IMR-90 (cell line): ENCODE measurements around the gene GSG1L. TPM values are rescaled to one million over a fixed set of nuclear protein-coding genes. Genes with fewer than 3 reads are reported as not detected.

Source experiments
- ATAC-seq: fragments of 200-7000 bp; cut with Tn5 transposase; 2 replicates; pipeline ENCODE4 v1.9.1; 2020; ENCODE audit warnings: low read depth, mild to moderate bottlenecking, moderate library complexity
- BruUV-seq: library from RNA; stranded (reverse); fragments of 400-500 nt; replicated peaks from 2 replicates; lab custom pipeline; 2021; lab: Mats Ljungman, UMichigan
- CTCF ChIA-PET: fragments of 300-600 bp; formaldehyde crosslinking; extraction: SDS; loops from one replicate; lab custom pipeline; 2021; ENCODE audit warnings: antibody characterized with exemption; lab: Yijun Ruan, JAX
- POLR2A ChIA-PET: fragments of 300-600 bp; sonication (Branson Sonifier 250); formaldehyde crosslinking; loops from one replicate; lab custom pipeline; 2022; ENCODE audit warnings: antibody characterized with exemption; ENCODE audit not compliant: unreplicated experiment; lab: Charles Lee
- DNase-seq: peaks from one replicate; pipeline ENCODE4 v3.0.0; 2013
- H2AFZ ChIP-seq: replicated peaks from 2 replicates; pipeline ENCODE3; 2013; ENCODE audit warnings: low read length, mild to moderate bottlenecking; ENCODE audit not compliant: poor library complexity
- H2AK5ac ChIP-seq: 2 replicates; pipeline ENCODE4 v1.6.1; 2013; ENCODE audit warnings: low read depth, low read length, inconsistent platforms
- H2AK9ac ChIP-seq: replicated peaks from 2 replicates; pipeline ENCODE3; 2013; ENCODE audit warnings: mild to moderate bottlenecking, low read depth, low read length, moderate library complexity; ENCODE audit not compliant: poor library complexity
- H2BK120ac ChIP-seq: 2 replicates; pipeline ENCODE4 v1.6.1; 2013; ENCODE audit warnings: low read depth, low read length, inconsistent platforms
- H2BK15ac ChIP-seq: 3 replicates; pipeline ENCODE4 v1.6.1; 2013; ENCODE audit warnings: low read depth, low read length, inconsistent platforms
- H2BK20ac ChIP-seq: 2 replicates; pipeline ENCODE4 v1.6.1; 2013; ENCODE audit warnings: low read depth, mild to moderate bottlenecking, inconsistent platforms, low read length, moderate library complexity
- H2BK5ac ChIP-seq: 2 replicates; pipeline ENCODE4 v1.6.1; 2013; ENCODE audit warnings: mild to moderate bottlenecking, low read depth, low read length, inconsistent platforms; ENCODE audit not compliant: poor library complexity, severe bottlenecking
- H3K14ac ChIP-seq: replicated peaks from 2 replicates; pipeline ENCODE4 v1.6.1; 2013; ENCODE audit warnings: low read depth, low read length, inconsistent platforms
- H3K18ac ChIP-seq: 2 replicates; pipeline ENCODE4 v1.6.1; 2013; ENCODE audit warnings: low read depth, low read length, control low read depth
- H3K23ac ChIP-seq: 2 replicates; pipeline ENCODE4 v1.6.1; 2013; ENCODE audit warnings: low read depth, low read length, inconsistent platforms
- H3K27ac ChIP-seq: 2 replicates; pipeline ENCODE4 v1.5.1; 2013; ENCODE audit warnings: mild to moderate bottlenecking, control low read depth, low read length; ENCODE audit not compliant: insufficient read depth
- H3K27me3 ChIP-seq: 2 replicates; pipeline ENCODE4 v1.6.1; 2013; ENCODE audit warnings: low read length; ENCODE audit not compliant: control insufficient read depth, insufficient read depth
- H3K36me3 ChIP-seq: 2 replicates; pipeline ENCODE4 v1.6.1; 2013; ENCODE audit warnings: low read length, mixed read lengths; ENCODE audit not compliant: control insufficient read depth, insufficient read depth
- H3K4ac ChIP-seq: 2 replicates; pipeline ENCODE4 v1.6.1; 2013; ENCODE audit warnings: low read depth, low read length, inconsistent platforms
- H3K4me1 ChIP-seq: 2 replicates; pipeline ENCODE4 v1.6.1; 2013; ENCODE audit warnings: low read length, mixed read lengths; ENCODE audit not compliant: control insufficient read depth, insufficient read depth
- H3K4me2 ChIP-seq: 2 replicates; pipeline ENCODE4 v1.6.1; 2013; ENCODE audit warnings: low read depth, mild to moderate bottlenecking, control low read depth, low read length, moderate library complexity
- H3K4me3 ChIP-seq: 2 replicates; pipeline ENCODE4 v1.5.1; 2013; ENCODE audit warnings: low read depth, mild to moderate bottlenecking, control low read depth, low read length, moderate library complexity; ENCODE audit not compliant: insufficient read depth
- H3K56ac ChIP-seq: 2 replicates; pipeline ENCODE4 v1.6.1; 2013; ENCODE audit warnings: low read length, inconsistent platforms; ENCODE audit not compliant: insufficient read depth; ENCODE audit errors: extremely low read depth
- H3K79me1 ChIP-seq, 2 experiments: 2 replicates each; pipeline ENCODE4 v1.6.1; 2013; ENCODE audit warnings: low read length in 2 of 2, inconsistent platforms in 1 of 2, low read depth in 1 of 2
- H3K9ac ChIP-seq: 2 replicates; pipeline ENCODE4 v1.6.1; 2013; ENCODE audit warnings: low read depth, low read length, control low read depth
- H3K9me1 ChIP-seq: 2 replicates; pipeline ENCODE4 v1.6.1; 2013; ENCODE audit warnings: low read length, inconsistent platforms; ENCODE audit not compliant: insufficient read depth
- H3K9me3 ChIP-seq: 2 replicates; pipeline ENCODE4 v1.6.1; 2013; ENCODE audit warnings: low read length; ENCODE audit not compliant: control insufficient read depth, insufficient read depth
- H4K20me1 ChIP-seq: 2 replicates; pipeline ENCODE4 v1.6.1; 2013; ENCODE audit warnings: low read length, inconsistent platforms; ENCODE audit not compliant: insufficient read depth
- H4K5ac ChIP-seq: 2 replicates; pipeline ENCODE4 v1.6.1; 2013; ENCODE audit warnings: mild to moderate bottlenecking, low read depth, low read length, control low read depth
- H4K8ac ChIP-seq, 2 experiments: 2 replicates each; pipeline ENCODE4 v1.6.1; 2013; ENCODE audit warnings: low read depth in 2 of 2, low read length in 2 of 2, control low read depth in 1 of 2, inconsistent platforms in 1 of 2
- H4K91ac ChIP-seq: 2 replicates; pipeline ENCODE4 v1.6.1; 2013; ENCODE audit warnings: low read depth, low read length, inconsistent platforms; ENCODE audit not compliant: insufficient read depth
- BHLHE40 ChIP-seq: fragments of 150-350 bp; IDR thresholded peaks from 2 replicates; pipeline ENCODE4 v1.6.1; 2016; ENCODE audit warnings: mild to moderate bottlenecking, low read depth, low read length
- CEBPB ChIP-seq: IDR thresholded peaks from 2 replicates; pipeline ENCODE4 v1.6.1; 2012; ENCODE audit warnings: low read depth, low read length, improper control_type of control experiment
- CHD1 ChIP-seq: IDR thresholded peaks from 2 replicates; pipeline ENCODE4 v1.6.1; 2012; ENCODE audit warnings: low read depth, low read length, improper control_type of control experiment
- FOS ChIP-seq: fragments of 150-350 bp; IDR thresholded peaks from 2 replicates; pipeline ENCODE4 v1.6.1; 2016; ENCODE audit warnings: low read depth, low read length
- MAFK ChIP-seq: IDR thresholded peaks from 2 replicates; pipeline ENCODE4 v1.6.1; 2012; ENCODE audit warnings: low read depth, low read length, improper control_type of control experiment
- MAZ ChIP-seq: IDR thresholded peaks from 2 replicates; pipeline ENCODE4 v1.6.1; 2012; ENCODE audit warnings: low read depth, mild to moderate bottlenecking, low read length, improper control_type of control experiment, moderate library complexity, borderline replicate concordance
- MXI1 ChIP-seq: IDR thresholded peaks from 2 replicates; pipeline ENCODE4 v1.6.1; 2012; ENCODE audit warnings: low read depth, mild to moderate bottlenecking, low read length, moderate library complexity, borderline replicate concordance
- NFE2L2 ChIP-seq: fragments of 150-350 bp; IDR thresholded peaks from 2 replicates; pipeline ENCODE4 v1.6.1; 2016; ENCODE audit warnings: low read depth, mild to moderate bottlenecking, low read length
- POLR2A ChIP-seq: IDR thresholded peaks from 2 replicates; pipeline ENCODE4 v1.6.1; 2012; ENCODE audit warnings: mild to moderate bottlenecking, low read depth, low read length
- RAD21 ChIP-seq: IDR thresholded peaks from 2 replicates; pipeline ENCODE4 v1.6.1; 2012; ENCODE audit warnings: low read length, improper control_type of control experiment
- RCOR1 ChIP-seq: IDR thresholded peaks from 2 replicates; pipeline ENCODE4 v1.6.1; 2012; ENCODE audit warnings: mild to moderate bottlenecking, low read length, improper control_type of control experiment; ENCODE audit not compliant: insufficient replicate concordance
- RFX5 ChIP-seq: IDR thresholded peaks from 2 replicates; pipeline ENCODE4 v1.8.0; 2012; ENCODE audit warnings: low read depth, mild to moderate bottlenecking, low read length, moderate library complexity
- SMC3 ChIP-seq: fragments of 150-350 bp; IDR thresholded peaks from 2 replicates; pipeline ENCODE4 v1.6.1; 2016; ENCODE audit warnings: low read depth, mild to moderate bottlenecking, antibody characterized with exemption, low read length, moderate library complexity
- WGBS, 2 experiments: methylation state at CpG; one replicate each; pipeline versions ENCODE4 v1.1.5 to v1.1.7; 2013; ENCODE audit warnings: missing lambda C conversion rate in 2 of 2; ENCODE audit not compliant: insufficient read length in 1 of 2; ENCODE audit errors: extremely low coverage in 2 of 2; 5-methylcytosine and 5-hydroxymethylcytosine counted together
- dilution Hi-C: fragments of 300-500 bp; cut with HindIII; formaldehyde crosslinking; loops from one replicate; pipeline ENCODE4 v1.14.3; 2018; ENCODE audit warnings: low sequenced_read_pairs; ENCODE audit not compliant: unreplicated experiment
- in situ Hi-C: fragments of 300-500 bp; cut with MboI; formaldehyde crosslinking; loops from 3 replicates; pipeline ENCODE4 v1.14.3; 2019; ENCODE audit warnings: low sequenced_read_pairs, inconsistent platforms, mixed read lengths
- intact Hi-C: fragments of 100-400 bp; cut with micrococcal nuclease; formaldehyde crosslinking; loops from 2 replicates; pipeline ENCODE4 v1.10.0; 2022
- polyA plus RNA-seq, 3 experiments: library from polyadenylated mRNA; depleted of rRNA; stranded (reverse); fragments of >200 nt; gene quantifications; 2 replicates each; pipeline ENCODE4 v1.2.3, GENCODE V29; 2012; ENCODE audit warnings: low replicate concordance in 1 of 3
- total RNA-seq: library from RNA; depleted of rRNA; stranded (reverse); fragments of >200 nt; gene quantifications from 2 replicates; pipeline ENCODE4 v1.2.3, GENCODE V29; 2012
- TF ChIP-seq, protein P1 (sequence below): conservative IDR thresholded peaks from 2 replicates; pipeline ENCODE4 v1.5.1; 2012; ENCODE audit warnings: mild to moderate bottlenecking, low read depth, low read length, improper control_type of control experiment
- TF ChIP-seq, protein P2 (sequence below): fragments of 150-350 bp; IDR thresholded peaks from 2 replicates; pipeline ENCODE4 v1.6.1; 2017; ENCODE audit warnings: mild to moderate bottlenecking, antibody characterized with exemption, low read length, low read depth
- TF ChIP-seq, protein P3 (sequence below): fragments of 150-350 bp; IDR thresholded peaks from 2 replicates; pipeline ENCODE4 v1.6.1; 2016; ENCODE audit warnings: low read depth, mild to moderate bottlenecking, low read length, moderate library complexity, borderline replicate concordance

The GSG1L gene
- total and polyA plus RNA-seq, 2 of the 4 experiments (the other 2 are of a cell fraction): not detected

DNA sequence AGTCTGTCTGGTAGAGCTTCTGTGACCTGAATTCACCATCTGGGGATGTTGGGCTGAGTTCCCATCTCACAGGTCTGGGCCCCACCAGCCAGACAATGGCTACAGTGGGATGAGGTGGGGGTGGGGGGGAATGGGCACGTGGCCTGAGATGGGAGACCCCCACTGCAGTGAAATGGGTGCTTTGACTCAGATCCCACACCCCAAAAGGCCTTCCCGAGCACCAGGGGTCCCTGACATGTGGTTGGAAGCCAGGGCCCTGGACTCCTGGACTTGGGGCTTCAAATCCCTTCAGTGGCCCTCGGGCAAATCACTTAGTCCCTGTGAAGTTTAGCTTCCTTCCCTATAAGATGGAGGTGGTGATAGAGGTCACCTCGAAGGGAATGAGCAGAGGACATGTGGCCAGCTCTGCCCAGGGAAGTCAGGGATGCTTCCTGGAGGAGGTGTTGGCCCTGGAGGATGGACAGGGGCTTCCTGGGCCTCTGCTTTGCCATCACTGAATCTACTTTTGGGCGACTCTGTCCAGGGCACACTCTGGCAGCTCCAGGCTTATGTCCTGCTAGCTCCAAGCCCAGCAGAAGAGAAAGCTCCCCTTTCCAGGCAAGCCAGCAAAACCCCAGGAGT, 295.4 kb downstream of the GSG1L start:
- TF ChIP-seq, protein P1, sequence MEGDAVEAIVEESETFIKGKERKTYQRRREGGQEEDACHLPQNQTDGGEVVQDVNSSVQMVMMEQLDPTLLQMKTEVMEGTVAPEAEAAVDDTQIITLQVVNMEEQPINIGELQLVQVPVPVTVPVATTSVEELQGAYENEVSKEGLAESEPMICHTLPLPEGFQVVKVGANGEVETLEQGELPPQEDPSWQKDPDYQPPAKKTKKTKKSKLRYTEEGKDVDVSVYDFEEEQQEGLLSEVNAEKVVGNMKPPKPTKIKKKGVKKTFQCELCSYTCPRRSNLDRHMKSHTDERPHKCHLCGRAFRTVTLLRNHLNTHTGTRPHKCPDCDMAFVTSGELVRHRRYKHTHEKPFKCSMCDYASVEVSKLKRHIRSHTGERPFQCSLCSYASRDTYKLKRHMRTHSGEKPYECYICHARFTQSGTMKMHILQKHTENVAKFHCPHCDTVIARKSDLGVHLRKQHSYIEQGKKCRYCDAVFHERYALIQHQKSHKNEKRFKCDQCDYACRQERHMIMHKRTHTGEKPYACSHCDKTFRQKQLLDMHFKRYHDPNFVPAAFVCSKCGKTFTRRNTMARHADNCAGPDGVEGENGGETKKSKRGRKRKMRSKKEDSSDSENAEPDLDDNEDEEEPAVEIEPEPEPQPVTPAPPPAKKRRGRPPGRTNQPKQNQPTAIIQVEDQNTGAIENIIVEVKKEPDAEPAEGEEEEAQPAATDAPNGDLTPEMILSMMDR: no peak
- TF ChIP-seq RAD21: no peak
- TF ChIP-seq NFE2L2: no peak
- no peak for TF ChIP-seq RFX5
- no peak for TF ChIP-seq MAFK
- TF ChIP-seq, protein P2, sequence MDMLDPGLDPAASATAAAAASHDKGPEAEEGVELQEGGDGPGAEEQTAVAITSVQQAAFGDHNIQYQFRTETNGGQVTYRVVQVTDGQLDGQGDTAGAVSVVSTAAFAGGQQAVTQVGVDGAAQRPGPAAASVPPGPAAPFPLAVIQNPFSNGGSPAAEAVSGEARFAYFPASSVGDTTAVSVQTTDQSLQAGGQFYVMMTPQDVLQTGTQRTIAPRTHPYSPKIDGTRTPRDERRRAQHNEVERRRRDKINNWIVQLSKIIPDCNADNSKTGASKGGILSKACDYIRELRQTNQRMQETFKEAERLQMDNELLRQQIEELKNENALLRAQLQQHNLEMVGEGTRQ: no peak
- TF ChIP-seq, protein P3, sequence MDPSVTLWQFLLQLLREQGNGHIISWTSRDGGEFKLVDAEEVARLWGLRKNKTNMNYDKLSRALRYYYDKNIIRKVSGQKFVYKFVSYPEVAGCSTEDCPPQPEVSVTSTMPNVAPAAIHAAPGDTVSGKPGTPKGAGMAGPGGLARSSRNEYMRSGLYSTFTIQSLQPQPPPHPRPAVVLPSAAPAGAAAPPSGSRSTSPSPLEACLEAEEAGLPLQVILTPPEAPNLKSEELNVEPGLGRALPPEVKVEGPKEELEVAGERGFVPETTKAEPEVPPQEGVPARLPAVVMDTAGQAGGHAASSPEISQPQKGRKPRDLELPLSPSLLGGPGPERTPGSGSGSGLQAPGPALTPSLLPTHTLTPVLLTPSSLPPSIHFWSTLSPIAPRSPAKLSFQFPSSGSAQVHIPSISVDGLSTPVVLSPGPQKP: no peak
- TF ChIP-seq FOS: no peak
- TF ChIP-seq MXI1: no peak
- TF ChIP-seq CHD1: no peak
- no peak for TF ChIP-seq POLR2A
- no peak for TF ChIP-seq CEBPB
- TF ChIP-seq RCOR1: no peak
- no peak for TF ChIP-seq MAZ
- TF ChIP-seq BHLHE40: no peak
- TF ChIP-seq SMC3: no peak
- Histone ChIP-seq H2AK9ac (peak overlapping the region; percentile 9), H3K36me3 (peaks cover 18% of the 10 kb centered on the region; the same call in 1 of the 2 replicates), H2BK15ac (no peak overlapping the region), H3K27me3 (no peaks in the 10 kb centered on the region), H2AFZ (no peak overlapping the region), H3K4me3 (no peak overlapping the region), H3K79me1 (no peaks in the 10 kb centered on the region), H3K4me2 (no peak overlapping the region), H4K20me1 (no peaks in the 10 kb centered on the region), H2BK20ac (no peak overlapping the region), H4K5ac (no peak overlapping the region), H3K14ac (no peak overlapping the region), H3K27ac (no peak overlapping the region), H3K9me1 (peaks cover 3% of the 10 kb centered on the region; the same call in 1 of the 2 replicates), H3K18ac (no peak overlapping the region), H3K9ac (no peak overlapping the region), H4K8ac (no peak overlapping the region), H3K23ac (no peak overlapping the region), H3K4ac (no peak overlapping the region), H2BK5ac (no peak overlapping the region), H2BK120ac (no peak overlapping the region), H3K4me1 (no peaks in the 10 kb centered on the region), H3K9me3 (peaks cover 5% of the 10 kb centered on the region), H2AK5ac (no peak overlapping the region), H4K91ac (no peak overlapping the region), H3K56ac (no peak overlapping the region)
- in situ Hi-C loops: no loop called here
- intact Hi-C loops: no loop called here
- ChIA-PET CTCF (no interaction called here), POLR2A (no interaction called here)
- BruUV-seq: no TSS peak
- dilution Hi-C loops: no loop called here
- WGBS, 2 experiments: 86% methylated on average over 1 of the region's 5 CpGs; no CpG with 5 or more reads in 1 of the 2 experiments
- DNase-seq (no peak), ATAC-seq (no peak)
